A673 (cell line): ENCODE measurements around the gene EMC9. TPM values are rescaled to one million over a fixed set of nuclear protein-coding genes. Genes with fewer than 3 reads are reported as not detected.

Experiments
- BruUV-seq: library from RNA; stranded (reverse); fragments of 400-500 nt; replicated peaks from 2 replicates; lab custom pipeline; 2021; lab: Mats Ljungman, UMichigan
- CTCF ChIA-PET: fragments of 300-600 bp; sonication (Branson Sonifier 250); formaldehyde crosslinking; loops from one replicate; lab custom pipeline; 2022; ENCODE audit warnings: antibody characterized with exemption; lab: Charles Lee
- POLR2A ChIA-PET: fragments of 300-600 bp; sonication (Branson Sonifier 250); formaldehyde crosslinking; loops from one replicate; lab custom pipeline; 2022; ENCODE audit warnings: antibody characterized with exemption; ENCODE audit not compliant: low non-redundant PET; lab: Charles Lee
- DNase-seq: peaks from one replicate; pipeline ENCODE4 v3.0.0-alpha.2; 2015; ENCODE audit warnings: low spot score
- H3K27ac ChIP-seq: fragments of 200-600 bp; sonication (generic); 2 replicates; pipeline ENCODE4 v1.5.1; 2016; ENCODE audit warnings: mixed run types, low read depth, mild to moderate bottlenecking, mixed read lengths, antibody characterized with exemption, low read length; ENCODE audit not compliant: poor library complexity, severe bottlenecking
- H3K27me3 ChIP-seq: fragments of 200-600 bp; sonication (generic); replicated peaks from 2 replicates; pipeline ENCODE4 v1.6.1; 2017; ENCODE audit warnings: mixed run types, low read depth, mild to moderate bottlenecking, mixed read lengths, antibody characterized with exemption, low read length; ENCODE audit not compliant: insufficient read depth, poor library complexity
- H3K36me3 ChIP-seq: fragments of 200-600 bp; sonication (generic); 2 replicates; pipeline ENCODE4 v1.6.1; 2016; ENCODE audit warnings: mixed run types, mild to moderate bottlenecking, mixed read lengths, antibody characterized with exemption, low read length; ENCODE audit not compliant: insufficient read depth, poor library complexity, severe bottlenecking
- H3K4me1 ChIP-seq: fragments of 200-600 bp; sonication (generic); 2 replicates; pipeline ENCODE4 v1.6.1; 2017; ENCODE audit warnings: mixed run types, mild to moderate bottlenecking, mixed read lengths, antibody characterized with exemption, low read length; ENCODE audit not compliant: insufficient read depth, poor library complexity, severe bottlenecking
- H3K4me3 ChIP-seq: fragments of 200-600 bp; sonication (generic); 2 replicates; pipeline ENCODE4 v1.5.1; 2016; ENCODE audit warnings: low read depth, mixed run types, mild to moderate bottlenecking, mixed read lengths, low read length; ENCODE audit not compliant: poor library complexity, severe bottlenecking
- H3K9me3 ChIP-seq: fragments of 200-600 bp; sonication (generic); 2 replicates; pipeline ENCODE4 v1.6.1; 2016; ENCODE audit warnings: mixed run types, low read depth, mild to moderate bottlenecking, mixed read lengths, antibody characterized with exemption, low read length; ENCODE audit not compliant: poor library complexity, severe bottlenecking
- CTCF ChIP-seq: fragments of 300-800, 200-600 bp; sonication (generic); conservative IDR thresholded peaks from 2 replicates; pipeline ENCODE4 v1.5.1; 2017; ENCODE audit warnings: low read depth, mild to moderate bottlenecking, antibody characterized with exemption, low read length, moderate library complexity, mixed read lengths
- EZH2 ChIP-seq: fragments of 200-600 bp; sonication (generic); IDR thresholded peaks from 2 replicates; pipeline ENCODE4 v1.6.1; 2017; ENCODE audit warnings: borderline replicate concordance, low read depth, mild to moderate bottlenecking, mixed read lengths, antibody characterized with exemption, low read length; ENCODE audit not compliant: poor library complexity, severe bottlenecking
- intact Hi-C: fragments of 100-400 bp; cut with micrococcal nuclease; formaldehyde crosslinking; loops from one replicate; pipeline ENCODE4 v1.10.0; 2022; ENCODE audit not compliant: unreplicated experiment
- total RNA-seq: library from RNA; stranded (reverse); gene quantifications from 2 replicates; pipeline ENCODE4 v1.2.3, GENCODE V29; 2021

EMC9 gene
- total RNA-seq, 1 experiment from 2014 or later: 36.8 TPM

- no peaks in the 10 kb centered on the region for H3K9me3 ChIP-seq
- intact Hi-C loops: loop anchor here (1.0 to 5.0 kb wide), 2 partner anchors 14 to 40 kb away; partner anchors contain the start of genes IPO4 and IRF9
- peak; percentile 99 for DNase-seq
- H3K4me3 ChIP-seq: peak within 1 kb of the TSS; percentile 90
- no TSS peak for BruUV-seq
- TF ChIP-seq CTCF (no peak), EZH2 (no peak)
- peak within 1 kb of the TSS; percentile 87 for H3K27ac ChIP-seq
- POLR2A ChIA-PET: interaction anchor here (0.5 to 1.0 kb wide), 5 partner anchors 8 to 224 kb away, joined by 3 to 6 read pairs (median 4); partner anchors contain the start of genes DCAF11 and NRL
- peaks cover 42% of the 10 kb centered on the region for H3K36me3 ChIP-seq
- CTCF ChIA-PET: interaction anchor here (1.0 kb wide), 1 partner anchor 39 kb away, joined by 3 read pairs; no protein-coding TSS in a partner anchor
- peaks cover 12% of the 10 kb centered on the region for H3K4me1 ChIP-seq
- no peaks in the 10 kb centered on the region for H3K27me3 ChIP-seq
These were observed 5.8 kb upstream of the EMC9 start, which contains the start of gene RNF31 for GRCh38 chr14:24146978-24147760. Gene RNF31, plus strand, starts transcription at chr14:24147498. Its CDS starts 201 bp downstream, at chr14:24147699.

- ChIA-PET POLR2A (interaction anchor here (0.5 to 1.0 kb wide), 3 partner anchors 9 to 32 kb away, joined by 3 to 6 read pairs (median 3); partner anchors contain the start of genes DCAF11, NRL and PSME1), CTCF (interaction anchor here (1.0 kb wide), 1 partner anchor 38 kb away, joined by 3 read pairs; no protein-coding TSS in a partner anchor)
- H3K36me3 ChIP-seq: peaks cover 36% of the 10 kb centered on the region
- H3K27ac ChIP-seq: peak within 1 kb of the TSS; percentile 87
- BruUV-seq: no TSS peak
- no peaks in the 10 kb centered on the region for H3K27me3 ChIP-seq
- H3K4me1 ChIP-seq: peaks cover 12% of the 10 kb centered on the region
- peak within 1 kb of the TSS; percentile 90 for H3K4me3 ChIP-seq
- intact Hi-C loops: loop anchor here (5.0 kb wide), 1 partner anchor 41 kb away; the partner anchor contains the start of gene IPO4
- TF ChIP-seq CTCF (no peak), EZH2 (no peak)
- peak; percentile 98 for DNase-seq
- no peaks in the 10 kb centered on the region for H3K9me3 ChIP-seq
These were observed 5.1 kb upstream of the EMC9 start, which contains the start of gene PSME2 for GRCh38 chr14:24146453-24146977. Gene PSME2, minus strand, starts transcription at chr14:24146610. Its CDS starts 29 bp downstream, at chr14:24146581.

- BruUV-seq: TSS peak; percentile 51
- ChIA-PET POLR2A (interaction anchor here (0.6 to 1.0 kb wide), 2 partner anchors 10 to 31 kb away, joined by 3 read pairs; partner anchors contain the start of genes DCAF11, NRL and PSME1), CTCF (interaction anchor here (1.0 kb wide), 1 partner anchor 38 kb away, joined by 3 read pairs; no protein-coding TSS in a partner anchor)
- TF ChIP-seq EZH2: no peak
- TF ChIP-seq CTCF: no peak
- intact Hi-C loops: loop anchor here (5.0 kb wide), 1 partner anchor 41 kb away; the partner anchor contains the start of gene IPO4
- H3K36me3 ChIP-seq: peaks cover 30% of the 10 kb centered on the region
- no peaks in the 10 kb centered on the region for H3K9me3 ChIP-seq
- peak overlapping the region; percentile 90 for H3K4me3 ChIP-seq
- H3K27me3 ChIP-seq: no peaks in the 10 kb centered on the region
- H3K4me1 ChIP-seq: peaks cover 12% of the 10 kb centered on the region
- H3K27ac ChIP-seq: peak overlapping the region; percentile 87
- DNase-seq: peak; percentile 33
These were observed 4.5 kb upstream of the EMC9 start for GRCh38 chr14:24145690-24146452.
